ENCODE measurements around the gene PTTG1IP.

The PTTG1IP gene

DNA sequence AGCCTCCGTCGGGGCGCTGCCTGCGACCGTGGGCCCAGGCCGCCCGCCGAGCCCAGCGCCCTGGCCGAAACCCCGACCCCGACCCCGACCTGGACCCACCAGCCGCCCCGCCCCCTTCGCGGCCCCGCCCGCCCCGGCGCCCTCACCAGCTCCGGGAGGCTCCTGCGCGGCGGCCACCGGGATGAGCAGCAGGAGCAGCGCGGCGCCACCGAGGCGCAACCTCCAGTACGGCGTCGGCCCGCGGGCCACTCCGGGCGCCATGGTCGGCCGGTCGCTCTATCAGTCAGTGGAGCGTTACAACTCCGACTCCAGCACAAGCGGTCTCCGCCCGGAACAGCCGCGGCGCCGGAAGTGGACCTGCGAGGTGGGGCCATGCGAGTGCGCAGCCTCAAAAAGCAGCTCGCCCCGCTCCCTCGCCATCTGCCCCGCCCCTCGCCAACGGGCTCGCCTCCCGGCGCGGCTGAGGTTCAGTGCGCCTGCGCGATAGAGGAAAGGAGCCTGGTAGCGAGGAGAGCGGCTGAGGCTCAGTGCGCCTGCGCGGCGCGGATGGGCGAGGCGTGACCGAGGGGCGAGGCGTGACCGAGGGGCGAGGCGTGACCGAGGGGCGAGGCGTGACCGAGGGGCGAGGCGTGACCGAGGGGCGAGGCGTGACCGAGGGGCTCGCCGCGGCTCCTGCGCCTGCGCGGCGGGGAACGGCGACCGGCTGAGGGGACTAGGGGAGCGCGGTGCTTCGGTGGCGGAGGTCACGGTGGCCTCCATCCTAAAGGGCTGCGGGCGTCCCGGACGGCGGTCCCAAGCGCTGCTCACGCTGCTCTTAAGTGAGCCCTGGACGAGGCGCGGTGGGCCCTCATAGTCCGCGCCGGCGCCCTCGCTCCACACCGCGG lies at the start of gene PTTG1IP:
PTTG1IP (minus strand) TSS at position 335 of the 884 bp plus-strand sequence; CDS start at position 261, 74 bp downstream.
- Histone ChIP-seq H3K4me2 (ENCODE audit: low read length) (peak within 1 kb of the TSS; percentile 98), H4K20me1 (ENCODE audit: control insufficient read depth, insufficient read depth, low read depth, low read length) (peaks cover 21% of the 10 kb centered on the region; the same call in 1 of the 2 replicates), H3K4me3 (ENCODE audit: low read length) (peak within 1 kb of the TSS; percentile 91), H3K79me2 (ENCODE audit: control insufficient read depth, low read length) (peaks cover 46% of the 10 kb centered on the region), H3K9me2 (replicated peaks; ENCODE audit: control insufficient read depth, low read length) (no peaks in the 10 kb centered on the region), H3K9me3 (ENCODE audit: control insufficient read depth, insufficient read depth, low read length) (no peaks in the 10 kb centered on the region), H3K4me1 (ENCODE audit: control insufficient read depth, low read length) (peaks cover 45% of the 10 kb centered on the region), H3F3A (ENCODE audit: control insufficient read depth, insufficient read depth) (peaks cover 11% of the 10 kb centered on the region), H3K27me3 (ENCODE audit: control insufficient read depth, low read length) (peaks cover 25% of the 10 kb centered on the region), H3K36me3 (ENCODE audit: control insufficient read depth, low read length) (no peaks in the 10 kb centered on the region), H3K27ac (ENCODE audit: low read depth, low read length) (no peak within 1 kb of the TSS)
- TF ChIP-seq, protein P1, sequence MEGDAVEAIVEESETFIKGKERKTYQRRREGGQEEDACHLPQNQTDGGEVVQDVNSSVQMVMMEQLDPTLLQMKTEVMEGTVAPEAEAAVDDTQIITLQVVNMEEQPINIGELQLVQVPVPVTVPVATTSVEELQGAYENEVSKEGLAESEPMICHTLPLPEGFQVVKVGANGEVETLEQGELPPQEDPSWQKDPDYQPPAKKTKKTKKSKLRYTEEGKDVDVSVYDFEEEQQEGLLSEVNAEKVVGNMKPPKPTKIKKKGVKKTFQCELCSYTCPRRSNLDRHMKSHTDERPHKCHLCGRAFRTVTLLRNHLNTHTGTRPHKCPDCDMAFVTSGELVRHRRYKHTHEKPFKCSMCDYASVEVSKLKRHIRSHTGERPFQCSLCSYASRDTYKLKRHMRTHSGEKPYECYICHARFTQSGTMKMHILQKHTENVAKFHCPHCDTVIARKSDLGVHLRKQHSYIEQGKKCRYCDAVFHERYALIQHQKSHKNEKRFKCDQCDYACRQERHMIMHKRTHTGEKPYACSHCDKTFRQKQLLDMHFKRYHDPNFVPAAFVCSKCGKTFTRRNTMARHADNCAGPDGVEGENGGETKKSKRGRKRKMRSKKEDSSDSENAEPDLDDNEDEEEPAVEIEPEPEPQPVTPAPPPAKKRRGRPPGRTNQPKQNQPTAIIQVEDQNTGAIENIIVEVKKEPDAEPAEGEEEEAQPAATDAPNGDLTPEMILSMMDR (IDR thresholded peaks at IDR 0.05; ENCODE audit: low read depth, low read length, poor library complexity, severe bottlenecking): no peak
- TF ChIP-seq EZH2phosphoT487 (IDR thresholded peaks at IDR 0.05; ENCODE audit: borderline replicate concordance, low read length): no peak

DNA sequence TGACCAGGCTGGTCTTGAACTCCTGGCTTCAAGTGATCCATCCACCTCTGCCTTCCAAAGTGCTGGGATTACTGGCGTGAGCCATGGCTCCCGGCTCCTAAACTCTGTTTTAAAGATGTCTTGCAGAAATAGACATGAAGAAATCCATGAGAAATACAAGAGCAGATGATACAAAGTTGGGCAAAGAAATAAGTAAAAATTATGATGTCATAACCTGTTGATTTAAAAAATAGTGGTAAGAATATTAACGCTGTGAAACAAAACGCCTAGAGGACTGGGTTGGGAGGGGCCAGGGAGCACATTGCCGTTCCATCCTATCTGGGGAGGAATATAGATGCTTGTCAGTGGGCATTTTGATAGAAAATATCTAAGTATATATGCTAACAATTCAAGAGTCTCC lies 48.4 kb upstream of the PTTG1IP start:
- peaks cover 51% of the 10 kb centered on the region for H3K4me1 ChIP-seq (ENCODE audit: control insufficient read depth, low read length)
- H3K9me3 ChIP-seq (ENCODE audit: control insufficient read depth, insufficient read depth, low read length): no peaks in the 10 kb centered on the region
- H3K4me2 ChIP-seq (ENCODE audit: low read length): no peak overlapping the region
- no peaks in the 10 kb centered on the region for H3K9me2 ChIP-seq (replicated peaks; ENCODE audit: control insufficient read depth, low read length)
- H3F3A ChIP-seq (ENCODE audit: control insufficient read depth, insufficient read depth): peaks cover 11% of the 10 kb centered on the region
- H3K79me2 ChIP-seq (ENCODE audit: control insufficient read depth, low read length): no peaks in the 10 kb centered on the region
- no peaks in the 10 kb centered on the region for H4K20me1 ChIP-seq (ENCODE audit: control insufficient read depth, insufficient read depth, low read depth, low read length)
- no peak overlapping the region for H3K4me3 ChIP-seq (ENCODE audit: low read length)
- TF ChIP-seq, protein P1 (IDR thresholded peaks at IDR 0.05; ENCODE audit: low read depth, low read length, poor library complexity, severe bottlenecking): no peak
- TF ChIP-seq EZH2phosphoT487 (IDR thresholded peaks at IDR 0.05; ENCODE audit: borderline replicate concordance, low read length): no peak
- H3K27ac ChIP-seq (ENCODE audit: low read depth, low read length): no peak overlapping the region
- H3K27me3 ChIP-seq (ENCODE audit: control insufficient read depth, low read length): peaks cover 91% of the 10 kb centered on the region
- no peaks in the 10 kb centered on the region for H3K36me3 ChIP-seq (ENCODE audit: control insufficient read depth, low read length)

GRCh38 chr21:44920694-44921604 lies 47.5 kb upstream of the PTTG1IP start, which contains the start of gene ITGB2:
ITGB2 (minus strand) TSS chr21:44920899; CDS start chr21:44910782, 10,117 bp downstream.
- Histone ChIP-seq H3F3A (ENCODE audit: control insufficient read depth, insufficient read depth) (peaks cover 11% of the 10 kb centered on the region), H3K4me3 (ENCODE audit: low read length) (peak within 1 kb of the TSS; percentile 67), H4K20me1 (ENCODE audit: control insufficient read depth, insufficient read depth, low read depth, low read length) (no peaks in the 10 kb centered on the region), H3K27ac (ENCODE audit: low read depth, low read length) (no peak within 1 kb of the TSS), H3K9me3 (ENCODE audit: control insufficient read depth, insufficient read depth, low read length) (no peaks in the 10 kb centered on the region), H3K36me3 (ENCODE audit: control insufficient read depth, low read length) (no peaks in the 10 kb centered on the region), H3K4me2 (ENCODE audit: low read length) (peak within 1 kb of the TSS; percentile 68), H3K27me3 (ENCODE audit: control insufficient read depth, low read length) (peaks cover 83% of the 10 kb centered on the region), H3K4me1 (ENCODE audit: control insufficient read depth, low read length) (peaks cover 43% of the 10 kb centered on the region), H3K79me2 (ENCODE audit: control insufficient read depth, low read length) (no peaks in the 10 kb centered on the region), H3K9me2 (replicated peaks; ENCODE audit: control insufficient read depth, low read length) (no peaks in the 10 kb centered on the region)
- TF ChIP-seq, protein P1 (IDR thresholded peaks at IDR 0.05; ENCODE audit: low read depth, low read length, poor library complexity, severe bottlenecking): no peak
- TF ChIP-seq EZH2phosphoT487 (IDR thresholded peaks at IDR 0.05; ENCODE audit: borderline replicate concordance, low read length): peak; percentile 91; the same call in 1 of the 2 replicates
